NB4 (cell line): Measurements from ENCODE around the gene CARNS1.
"Not testable (repeated sequence)": the region's sequence is repeated elsewhere in the genome, so short reads cannot be mapped to it uniquely, and the experiment has no call there.

Experiments
- DNase-seq: peaks from one replicate; pipeline ENCODE4 v3.0.0; 2010; ENCODE audit warnings: low read depth
- H3K4me3 ChIP-seq: one replicate; pipeline ENCODE4 v1.5.1; 2011; ENCODE audit warnings: mild to moderate bottlenecking, low read depth, low read length, moderate library complexity
- MYC ChIP-seq: IDR thresholded peaks from 2 replicates; pipeline ENCODE4 v1.6.1; 2011; ENCODE audit warnings: low read depth, low read length
- POLR2A ChIP-seq: IDR thresholded peaks from 2 replicates; pipeline ENCODE4 v1.6.1; 2011; ENCODE audit warnings: mild to moderate bottlenecking; ENCODE audit not compliant: insufficient read length; ENCODE audit errors: extremely low read depth
- TF ChIP-seq, protein P1 (sequence below): IDR thresholded peaks from one replicate; pipeline ENCODE4 v1.5.1; 2012; ENCODE audit warnings: low read depth, low read length
- TF ChIP-seq, protein P2 (sequence below): IDR thresholded peaks from 2 replicates; pipeline ENCODE4 v1.6.1; 2011; ENCODE audit warnings: low read depth, low read length

The CARNS1 gene

DNA sequence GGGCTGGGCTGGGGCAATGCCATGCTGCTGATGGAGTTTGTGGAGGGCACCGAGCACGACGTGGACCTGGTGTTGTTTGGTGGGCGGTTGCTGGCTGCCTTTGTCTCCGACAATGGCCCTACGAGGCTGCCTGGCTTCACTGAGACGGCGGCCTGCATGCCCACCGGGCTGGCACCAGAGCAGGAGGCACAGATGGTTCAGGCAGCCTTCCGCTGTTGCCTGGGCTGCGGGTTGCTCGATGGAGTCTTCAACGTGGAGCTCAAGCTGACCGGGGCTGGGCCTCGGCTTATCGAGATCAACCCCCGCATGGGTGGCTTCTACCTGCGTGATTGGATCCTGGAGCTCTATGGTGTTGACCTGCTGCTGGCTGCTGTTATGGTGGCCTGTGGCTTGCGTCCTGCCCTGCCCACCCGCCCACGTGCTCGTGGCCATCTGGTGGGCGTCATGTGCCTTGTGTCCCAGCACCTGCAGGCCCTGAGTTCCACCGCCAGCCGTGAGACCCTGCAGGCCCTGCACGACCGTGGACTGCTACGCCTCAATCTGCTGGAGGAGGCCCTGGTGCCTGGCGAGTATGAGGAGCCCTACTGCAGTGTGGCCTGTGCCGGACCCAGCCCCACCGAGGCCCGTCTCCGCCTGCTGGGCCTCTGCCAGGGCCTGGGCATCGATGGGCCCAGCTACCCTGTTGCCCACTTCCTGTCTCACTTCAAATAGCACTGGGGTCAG is 8.6 kb downstream of the CARNS1 start:
- TF ChIP-seq, protein P1, sequence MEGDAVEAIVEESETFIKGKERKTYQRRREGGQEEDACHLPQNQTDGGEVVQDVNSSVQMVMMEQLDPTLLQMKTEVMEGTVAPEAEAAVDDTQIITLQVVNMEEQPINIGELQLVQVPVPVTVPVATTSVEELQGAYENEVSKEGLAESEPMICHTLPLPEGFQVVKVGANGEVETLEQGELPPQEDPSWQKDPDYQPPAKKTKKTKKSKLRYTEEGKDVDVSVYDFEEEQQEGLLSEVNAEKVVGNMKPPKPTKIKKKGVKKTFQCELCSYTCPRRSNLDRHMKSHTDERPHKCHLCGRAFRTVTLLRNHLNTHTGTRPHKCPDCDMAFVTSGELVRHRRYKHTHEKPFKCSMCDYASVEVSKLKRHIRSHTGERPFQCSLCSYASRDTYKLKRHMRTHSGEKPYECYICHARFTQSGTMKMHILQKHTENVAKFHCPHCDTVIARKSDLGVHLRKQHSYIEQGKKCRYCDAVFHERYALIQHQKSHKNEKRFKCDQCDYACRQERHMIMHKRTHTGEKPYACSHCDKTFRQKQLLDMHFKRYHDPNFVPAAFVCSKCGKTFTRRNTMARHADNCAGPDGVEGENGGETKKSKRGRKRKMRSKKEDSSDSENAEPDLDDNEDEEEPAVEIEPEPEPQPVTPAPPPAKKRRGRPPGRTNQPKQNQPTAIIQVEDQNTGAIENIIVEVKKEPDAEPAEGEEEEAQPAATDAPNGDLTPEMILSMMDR: no peak
- no peak for TF ChIP-seq MYC
- no peak for TF ChIP-seq POLR2A
- TF ChIP-seq, protein P2, sequence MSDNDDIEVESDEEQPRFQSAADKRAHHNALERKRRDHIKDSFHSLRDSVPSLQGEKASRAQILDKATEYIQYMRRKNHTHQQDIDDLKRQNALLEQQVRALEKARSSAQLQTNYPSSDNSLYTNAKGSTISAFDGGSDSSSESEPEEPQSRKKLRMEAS: no peak
- no peak overlapping the region for H3K4me3 ChIP-seq

GRCh38 chr11:67427364-67427859 is 11.9 kb downstream of the CARNS1 start:
- DNase-seq: not testable (repeated sequence)
- H3K4me3 ChIP-seq: peak overlapping the region; percentile 81

More for the DNA sequence above, 8.6 kb downstream of the CARNS1 start:
- DNase-seq: no peak

GRCh38 chr11:67428052-67429001 is 12.8 kb downstream of the CARNS1 start, which contains the start of gene RPS6KB2:
RPS6KB2 (plus strand) TSS chr11:67428494; CDS start chr11:67428546, 52 bp downstream.
- DNase-seq: peak; percentile 98
- peak within 1 kb of the TSS; percentile 81 for H3K4me3 ChIP-seq
- TF ChIP-seq, protein P2: peak; percentile 56; the same call in 1 of the 2 replicates
- TF ChIP-seq, protein P1: no peak
- TF ChIP-seq POLR2A (peak; percentile 87), MYC (peak; percentile 81)

DNA sequence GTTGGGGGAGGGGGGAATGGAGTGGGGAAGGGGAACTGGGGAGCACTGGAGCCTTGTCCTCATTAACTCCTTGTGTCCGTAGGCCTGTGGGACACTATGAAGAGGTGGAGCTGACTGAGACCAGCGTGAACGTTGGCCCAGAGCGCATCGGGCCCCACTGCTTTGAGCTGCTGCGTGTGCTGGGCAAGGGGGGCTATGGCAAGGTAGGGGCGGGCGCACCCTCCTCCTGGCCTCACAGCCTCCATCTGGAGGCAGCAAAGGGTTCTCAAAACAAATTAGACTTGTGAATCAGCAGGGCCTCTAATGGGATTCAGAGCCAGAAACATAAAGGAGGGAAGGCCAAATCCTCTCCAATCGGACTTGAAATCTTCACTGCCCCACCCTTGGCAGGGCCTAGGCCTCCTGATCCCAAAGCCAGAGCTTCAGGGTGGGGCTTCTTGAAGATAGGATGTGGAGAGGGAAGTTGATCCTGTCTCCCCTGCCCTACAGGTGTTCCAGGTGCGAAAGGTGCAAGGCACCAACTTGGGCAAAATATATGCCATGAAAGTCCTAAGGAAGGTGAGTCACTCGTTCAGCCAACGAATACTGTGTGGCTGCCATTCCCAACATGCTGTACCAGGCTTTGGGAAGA is 13.7 kb downstream of the CARNS1 start:
- TF ChIP-seq POLR2A (no peak), MYC (no peak)
- TF ChIP-seq, protein P1: no peak
- TF ChIP-seq, protein P2: no peak
- no peak for DNase-seq
- peak overlapping the region; percentile 81 for H3K4me3 ChIP-seq

DNA sequence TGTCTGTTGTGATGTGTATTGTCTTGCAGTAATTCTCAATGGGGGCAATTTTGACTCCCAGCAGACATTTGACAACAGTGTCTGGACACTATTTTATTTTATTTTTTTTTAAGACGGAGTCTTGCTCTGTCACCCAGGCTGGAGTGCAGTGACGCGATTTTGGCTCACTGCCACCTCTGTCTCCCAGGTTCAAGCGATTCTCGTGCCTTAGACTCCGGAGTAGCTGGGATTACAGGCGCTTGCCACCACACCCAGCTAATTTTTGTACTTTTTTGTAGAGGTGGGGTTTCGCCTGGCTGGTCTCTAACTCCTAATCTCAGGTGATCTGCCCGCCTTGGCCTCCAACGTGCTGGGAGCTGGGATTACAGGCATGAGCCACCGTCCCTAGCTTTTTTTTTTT is 14.2 kb downstream of the CARNS1 start:
- H3K4me3 ChIP-seq: peak overlapping the region; percentile 81
- DNase-seq: no peak
- TF ChIP-seq, protein P2: no peak
- TF ChIP-seq, protein P1: no peak
- TF ChIP-seq POLR2A (no peak), MYC (no peak)
